ENCODE data around the gene RPF1.
A peak's percentile ranks its signal among the peaks of the same experiment; 100 is the strongest.
"Not testable (repeated sequence)": the region's sequence is repeated elsewhere in the genome, so short reads cannot be mapped to it uniquely, and the experiment has no call there.

RPF1 gene

DNA sequence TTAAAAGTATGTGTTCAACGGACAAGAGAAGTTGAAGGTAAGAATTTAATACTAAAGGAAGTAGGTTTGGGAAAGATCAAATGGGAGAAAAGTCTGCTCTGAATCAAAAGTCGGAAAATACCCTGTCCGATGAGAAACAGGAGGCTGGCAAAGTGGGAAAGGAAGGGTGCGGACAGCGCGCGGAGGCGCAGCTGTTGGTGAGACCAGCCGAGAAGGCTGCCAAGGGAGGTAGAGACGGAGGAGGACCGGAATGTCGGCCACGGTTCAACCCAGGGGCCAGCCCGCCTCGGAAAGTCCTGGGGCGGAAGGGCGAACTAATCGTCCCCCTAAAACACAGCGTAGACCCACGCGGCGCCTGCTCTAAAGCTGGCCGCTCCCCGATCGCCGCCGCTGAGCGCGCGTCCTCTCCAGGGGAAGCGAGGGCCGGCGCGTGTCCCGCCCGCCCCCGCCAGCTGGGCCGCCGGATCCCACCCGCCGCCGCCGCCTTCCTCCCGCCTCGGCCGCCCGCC, 26.5 kb downstream of the RPF1 start:
- no peak for DNase-seq
- peaks cover 4% of the 10 kb centered on the region for H3K27me3 Mint-ChIP-seq
- H3K4me1 Mint-ChIP-seq, result peaks cover 53% of the 10 kb centered on the region
- H3K36me3 Mint-ChIP-seq, result peaks cover 32% of the 10 kb centered on the region
- H3K9me3 Mint-ChIP-seq, result peaks cover 9% of the 10 kb centered on the region
- H3K27ac Mint-ChIP-seq, result peak overlapping the region; percentile 99
- H3K4me3 Mint-ChIP-seq, result peak overlapping the region; percentile 100
- CTCF ChIA-PET, result interaction anchor here (0.7 to 1.8 kb wide), 4 partner anchors 24 to 115 kb away, joined by 4 to 6 read pairs (median 5); no protein-coding TSS in a partner anchor

- H3K36me3 Mint-ChIP-seq, result peaks cover 30% of the 10 kb centered on the region
- peak within 1 kb of the TSS; percentile 99 for H3K27ac Mint-ChIP-seq
- peak; percentile 99 for DNase-seq
- H3K9me3 Mint-ChIP-seq, result peaks cover 11% of the 10 kb centered on the region
- H3K27me3 Mint-ChIP-seq, result peaks cover 4% of the 10 kb centered on the region
- peak within 1 kb of the TSS; percentile 100 for H3K4me3 Mint-ChIP-seq
- H3K4me1 Mint-ChIP-seq, result peaks cover 51% of the 10 kb centered on the region
- CTCF ChIA-PET, result interaction anchor here (0.7 to 1.8 kb wide), 3 partner anchors 24 to 114 kb away, joined by 4 to 5 read pairs (median 5); no protein-coding TSS in a partner anchor
Measured at GRCh38 chr1:84506002-84506728, 27.1 kb downstream of the RPF1 start, which contains the start of the genes GNG5 and SPATA1. Gene GNG5, minus strand, starts transcription at chr1:84506581. Its CDS starts 490 bp downstream, at chr1:84506091. Gene SPATA1, plus strand, starts transcription at chr1:84506386. Its CDS starts 9,974 bp downstream, at chr1:84516360.

DNA sequence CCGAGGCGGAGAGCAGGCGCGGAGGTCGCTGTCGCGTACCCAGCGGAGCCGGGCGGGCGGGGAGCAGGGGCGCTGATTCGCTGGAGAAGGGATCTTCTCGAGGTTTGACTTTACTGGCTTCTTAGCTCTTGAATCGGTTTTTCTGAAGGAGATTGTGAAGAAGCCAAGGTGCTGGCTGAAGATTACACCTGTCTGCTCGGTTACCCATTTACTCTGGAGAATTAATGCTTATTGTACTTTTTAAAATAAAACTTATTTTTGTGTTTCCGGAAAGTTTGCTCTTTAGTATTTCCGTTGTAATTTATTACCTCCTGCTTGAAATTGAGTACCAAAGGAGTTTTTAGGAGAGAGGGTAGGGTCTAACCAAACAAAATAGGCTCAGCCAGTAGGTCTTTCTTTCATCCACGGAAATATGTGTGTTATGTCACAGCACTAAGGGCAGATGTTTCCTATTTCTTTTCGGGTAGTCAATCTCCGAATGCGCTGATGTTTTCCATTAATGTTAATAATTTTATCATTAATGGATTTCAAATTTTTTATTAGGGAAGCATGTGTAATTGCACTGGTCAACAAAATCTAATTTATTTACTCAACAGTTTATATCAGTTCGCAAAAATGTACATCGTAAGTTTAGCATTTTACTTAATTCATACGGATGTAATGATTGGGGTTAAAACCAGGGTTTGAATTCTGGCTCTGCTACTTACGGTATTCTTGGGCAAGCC, 27.8 kb downstream of the RPF1 start:
- H3K4me3 Mint-ChIP-seq, result peak overlapping the region; percentile 100
- H3K9me3 Mint-ChIP-seq, result peaks cover 11% of the 10 kb centered on the region
- no peak for DNase-seq
- peaks cover 4% of the 10 kb centered on the region for H3K27me3 Mint-ChIP-seq
- H3K36me3 Mint-ChIP-seq, result peaks cover 23% of the 10 kb centered on the region
- peak overlapping the region; percentile 99 for H3K27ac Mint-ChIP-seq
- H3K4me1 Mint-ChIP-seq, result peaks cover 44% of the 10 kb centered on the region
- CTCF ChIA-PET, result no interaction called here

- H3K27me3 Mint-ChIP-seq, CTCF ChIA-PET, H3K4me3 Mint-ChIP-seq: not testable (repeated sequence)
Measured at GRCh38 chr1:84507887-84508286, 28.8 kb downstream of the RPF1 start.

DNA sequence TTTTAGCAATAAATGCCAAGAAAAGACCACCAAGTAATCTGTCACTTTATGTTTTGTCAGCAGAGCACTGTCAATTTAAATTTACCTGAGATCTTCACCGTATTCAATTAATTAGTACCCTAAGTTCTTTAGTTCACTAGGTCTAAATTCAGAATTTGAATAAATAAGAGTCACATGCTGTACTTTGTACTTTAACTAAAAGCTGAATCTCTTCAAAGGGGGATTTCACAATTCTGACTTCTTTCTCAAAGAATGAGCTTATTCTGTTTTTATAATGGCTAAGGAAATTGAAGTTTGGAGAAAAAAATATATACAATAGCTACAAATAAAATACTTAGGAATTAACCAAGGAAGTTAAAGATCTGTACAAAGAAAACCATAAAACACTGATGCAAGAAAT, 29.4 kb downstream of the RPF1 start:
- CTCF ChIA-PET, result no interaction called here

More at GRCh38 chr1:84507887-84508286, 28.8 kb downstream of the RPF1 start:
- not testable (repeated sequence) for H3K27ac Mint-ChIP-seq, DNase-seq
- peaks cover 40% of the 10 kb centered on the region for H3K4me1 Mint-ChIP-seq
- peaks cover 23% of the 10 kb centered on the region for H3K36me3 Mint-ChIP-seq
- H3K9me3 Mint-ChIP-seq, result peaks cover 11% of the 10 kb centered on the region

DNA sequence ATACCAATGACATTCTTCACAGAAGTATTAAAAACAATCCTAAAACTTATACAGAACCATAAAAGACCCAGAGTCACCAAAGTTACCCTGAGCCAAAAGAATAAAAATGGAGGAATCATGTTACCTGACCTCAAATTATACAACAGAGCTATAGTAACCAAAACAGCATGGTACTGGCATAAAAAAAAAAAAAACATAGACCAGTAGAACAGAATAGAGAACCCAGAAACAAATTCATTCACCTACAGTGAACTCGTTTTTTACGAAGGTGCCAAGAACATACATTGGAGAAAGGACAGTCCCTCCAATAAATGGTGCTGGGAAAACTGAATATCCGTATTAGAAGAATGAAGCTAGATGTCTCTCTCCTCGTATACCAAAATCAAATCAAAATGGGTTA, 30.0 kb downstream of the RPF1 start:
- DNase-seq, result no peak
- Mint-ChIP-seq H3K4me3 (no peak overlapping the region), H3K4me1 (peaks cover 28% of the 10 kb centered on the region), H3K9me3 (peaks cover 11% of the 10 kb centered on the region), H3K36me3 (peaks cover 23% of the 10 kb centered on the region), H3K27me3 (peaks cover 4% of the 10 kb centered on the region), H3K27ac (no peak overlapping the region)
- CTCF ChIA-PET, result no interaction called here

More for the DNA sequence above, 29.4 kb downstream of the RPF1 start:
- no peak for DNase-seq
- peaks cover 11% of the 10 kb centered on the region for H3K9me3 Mint-ChIP-seq
- H3K36me3 Mint-ChIP-seq, result peaks cover 23% of the 10 kb centered on the region
- peaks cover 4% of the 10 kb centered on the region for H3K27me3 Mint-ChIP-seq
- H3K27ac Mint-ChIP-seq, result no peak overlapping the region
- H3K4me1 Mint-ChIP-seq, result peaks cover 34% of the 10 kb centered on the region
- H3K4me3 Mint-ChIP-seq, result peak overlapping the region; percentile 4

GRCh38 chr1:84510165-84510564, 31.1 kb downstream of the RPF1 start:
- peaks cover 11% of the 10 kb centered on the region for H3K9me3 Mint-ChIP-seq
- peaks cover 4% of the 10 kb centered on the region for H3K27me3 Mint-ChIP-seq
- peaks cover 17% of the 10 kb centered on the region for H3K4me1 Mint-ChIP-seq
- H3K4me3 Mint-ChIP-seq, result no peak overlapping the region
- H3K27ac Mint-ChIP-seq, result no peak overlapping the region
- no peak for DNase-seq
- CTCF ChIA-PET, result no interaction called here
- peaks cover 19% of the 10 kb centered on the region for H3K36me3 Mint-ChIP-seq

GRCh38 chr1:84510668-84511067, 31.6 kb downstream of the RPF1 start:
- CTCF ChIA-PET, result no interaction called here
- Mint-ChIP-seq H3K27me3 (peaks cover 4% of the 10 kb centered on the region), H3K9me3 (peaks cover 11% of the 10 kb centered on the region), H3K27ac (no peak overlapping the region), H3K4me3 (no peak overlapping the region), H3K4me1 (peaks cover 16% of the 10 kb centered on the region), H3K36me3 (peaks cover 15% of the 10 kb centered on the region)
- DNase-seq, result no peak

GRCh38 chr1:84524590-84524989, 45.5 kb downstream of the RPF1 start:
- no peak for DNase-seq
- CTCF ChIA-PET, result no interaction called here
- H3K4me3 Mint-ChIP-seq, result no peak overlapping the region

GRCh38 chr1:84525779-84526178, 46.7 kb downstream of the RPF1 start:
- H3K9me3 Mint-ChIP-seq, result no peaks in the 10 kb centered on the region
- no peak for DNase-seq
- no peak overlapping the region for H3K27ac Mint-ChIP-seq
- no peaks in the 10 kb centered on the region for H3K27me3 Mint-ChIP-seq
- H3K36me3 Mint-ChIP-seq, result no peaks in the 10 kb centered on the region
- no peaks in the 10 kb centered on the region for H3K4me1 Mint-ChIP-seq
- CTCF ChIA-PET, result no interaction called here
- no peak overlapping the region for H3K4me3 Mint-ChIP-seq

More at GRCh38 chr1:84524590-84524989, 45.5 kb downstream of the RPF1 start:
- no peak overlapping the region for H3K27ac Mint-ChIP-seq
- no peaks in the 10 kb centered on the region for H3K4me1 Mint-ChIP-seq
- no peaks in the 10 kb centered on the region for H3K9me3 Mint-ChIP-seq
- H3K36me3 Mint-ChIP-seq, result no peaks in the 10 kb centered on the region
- no peaks in the 10 kb centered on the region for H3K27me3 Mint-ChIP-seq

DNA sequence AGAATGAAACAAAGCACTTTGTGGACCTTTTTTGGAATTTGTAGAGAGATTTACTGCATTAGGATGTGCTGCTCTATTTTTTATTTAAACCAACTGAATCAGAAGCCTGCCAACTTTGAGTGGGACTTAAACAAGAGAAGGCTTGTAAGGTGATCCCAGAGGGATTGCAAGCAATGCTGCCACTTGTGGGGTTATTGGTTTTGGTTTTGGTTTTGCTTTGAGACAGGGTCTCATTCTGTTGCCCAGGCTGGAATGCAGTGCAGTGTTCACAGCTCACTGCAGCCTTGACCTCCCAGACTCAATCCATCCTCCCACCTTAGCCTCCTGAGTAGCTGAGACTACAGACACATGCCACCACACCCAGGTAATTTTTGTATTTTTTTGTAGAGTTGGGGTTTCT, 59.5 kb downstream of the RPF1 start:
- Mint-ChIP-seq H3K36me3 (peaks cover 14% of the 10 kb centered on the region), H3K27me3 (no peaks in the 10 kb centered on the region), H3K4me1 (peaks cover 20% of the 10 kb centered on the region), H3K9me3 (no peaks in the 10 kb centered on the region), H3K4me3 (no peak overlapping the region), H3K27ac (no peak overlapping the region)
- CTCF ChIA-PET, result interaction anchor here (0.6 to 1.1 kb wide), 3 partner anchors 15 to 35 kb away, joined by 3 read pairs; no protein-coding TSS in a partner anchor
- DNase-seq, result no peak

DNA sequence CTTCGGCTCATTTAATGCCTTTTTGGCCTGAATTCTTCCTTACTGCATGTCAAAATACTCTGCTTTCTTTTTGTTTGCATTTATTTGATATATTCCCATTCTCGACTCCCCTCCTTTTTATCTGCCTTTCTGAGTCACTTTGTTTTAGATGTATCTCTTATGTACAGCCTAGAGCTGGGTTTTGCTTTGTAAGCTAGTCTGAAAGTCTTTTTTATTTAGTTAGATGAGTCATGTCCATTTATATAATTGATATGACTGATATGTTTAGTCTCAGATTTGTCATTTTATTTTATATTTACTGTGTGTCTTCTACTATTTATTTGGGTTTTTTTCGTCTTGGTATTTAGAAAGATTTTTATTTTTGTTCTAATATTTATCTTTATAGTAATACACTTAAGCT, 60.9 kb downstream of the RPF1 start:
- CTCF ChIA-PET, result interaction anchor here (0.6 to 1.3 kb wide), 2 partner anchors 97 to 106 kb away, joined by 3 to 4 read pairs; no protein-coding TSS in a partner anchor

DNA sequence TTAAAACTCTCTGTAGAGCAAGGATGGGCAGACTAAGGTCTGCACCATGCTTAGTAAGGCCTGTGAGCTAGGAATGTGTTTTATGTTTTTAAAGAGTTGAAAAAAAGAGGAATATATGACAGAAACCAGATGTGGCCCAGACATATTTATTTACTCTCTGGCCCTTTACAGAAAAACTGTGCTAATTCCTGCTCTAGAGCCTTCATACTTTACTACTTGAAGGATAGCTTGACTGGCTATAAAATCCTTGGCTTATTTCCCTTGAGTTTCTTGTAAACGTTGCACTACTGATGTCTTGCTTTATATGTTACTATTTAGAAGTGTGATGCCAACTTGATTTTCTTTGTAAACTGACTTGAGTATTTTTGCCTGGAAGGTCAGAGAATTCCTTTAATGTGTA, 61.7 kb downstream of the RPF1 start:
- CTCF ChIA-PET, result interaction anchor here (1.3 kb wide), 1 partner anchor 98 kb away, joined by 4 read pairs; no protein-coding TSS in a partner anchor
- Mint-ChIP-seq H3K27ac (no peak overlapping the region), H3K27me3 (no peaks in the 10 kb centered on the region), H3K4me1 (peaks cover 20% of the 10 kb centered on the region), H3K9me3 (no peaks in the 10 kb centered on the region), H3K36me3 (peaks cover 14% of the 10 kb centered on the region), H3K4me3 (no peak overlapping the region)
- no peak for DNase-seq

More for the DNA sequence above, 60.9 kb downstream of the RPF1 start:
- Mint-ChIP-seq H3K36me3 (peaks cover 14% of the 10 kb centered on the region), H3K4me3 (no peak overlapping the region), H3K27ac (no peak overlapping the region), H3K9me3 (no peaks in the 10 kb centered on the region), H3K27me3 (no peaks in the 10 kb centered on the region), H3K4me1 (peaks cover 20% of the 10 kb centered on the region)
- DNase-seq, result no peak

- Mint-ChIP-seq H3K4me3 (no peak overlapping the region), H3K36me3 (peaks cover 14% of the 10 kb centered on the region), H3K27me3 (no peaks in the 10 kb centered on the region), H3K27ac (no peak overlapping the region), H3K9me3 (no peaks in the 10 kb centered on the region), H3K4me1 (peaks cover 20% of the 10 kb centered on the region)
- CTCF ChIA-PET, result interaction anchor here (0.8 to 1.3 kb wide), 2 partner anchors 99 to 230 kb away, joined by 4 to 8 read pairs; no protein-coding TSS in a partner anchor
- DNase-seq, result no peak
Measured at GRCh38 chr1:84541679-84542078, 62.6 kb downstream of the RPF1 start.

Measured in activated naive CD4-positive, alpha-beta T cell treated with anti-CD3 and anti-CD28 coated beads, Interleukin-2, amount 10 ng/mL, durations not matched to agents 7 days and 5 days (primary cell).